Superior temporal gyrus (tissue), 1 donor: ENCODE measurements around the gene ZBTB21.
"Not testable (repeated sequence)": the region's sequence is repeated elsewhere in the genome, so short reads cannot be mapped to it uniquely, and the experiment has no call there.

ENCODE experiments used
- DNase-seq: peaks from one replicate; pipeline ENCODE4 v3.0.0-alpha.2; 2016; ENCODE audit errors: extremely low spot score

Gene ZBTB21

GRCh38 chr21:41952568-41953248 is 57.5 kb downstream of the ZBTB21 start:
- no peak for DNase-seq

- DNase-seq: no peak
Observed at GRCh38 chr21:41951876-41952567, 58.1 kb downstream of the ZBTB21 start.

- DNase-seq: no peak
Observed at GRCh38 chr21:41950941-41951351, 59.2 kb downstream of the ZBTB21 start.

DNA sequence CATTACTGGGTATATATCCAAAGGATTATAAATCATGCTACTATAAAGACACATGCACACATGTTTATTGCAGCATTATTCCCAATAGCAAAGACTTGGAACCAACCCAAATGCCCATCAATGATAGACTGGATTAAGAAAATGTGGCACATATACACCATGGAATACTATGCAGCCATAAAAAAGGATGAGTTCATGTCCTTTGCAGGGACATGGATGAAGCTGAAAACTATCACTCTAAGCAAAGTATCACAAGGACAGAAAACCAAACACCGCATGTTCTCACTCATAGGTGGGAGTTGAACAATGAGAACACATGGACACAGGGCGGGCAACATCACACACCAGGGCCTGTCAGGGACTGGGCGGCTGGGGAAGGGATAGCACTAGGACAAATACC is 60.5 kb downstream of the ZBTB21 start:
- not testable (repeated sequence) for DNase-seq

GRCh38 chr21:41948901-41949300 is 61.3 kb downstream of the ZBTB21 start:
- DNase-seq: no peak

DNA sequence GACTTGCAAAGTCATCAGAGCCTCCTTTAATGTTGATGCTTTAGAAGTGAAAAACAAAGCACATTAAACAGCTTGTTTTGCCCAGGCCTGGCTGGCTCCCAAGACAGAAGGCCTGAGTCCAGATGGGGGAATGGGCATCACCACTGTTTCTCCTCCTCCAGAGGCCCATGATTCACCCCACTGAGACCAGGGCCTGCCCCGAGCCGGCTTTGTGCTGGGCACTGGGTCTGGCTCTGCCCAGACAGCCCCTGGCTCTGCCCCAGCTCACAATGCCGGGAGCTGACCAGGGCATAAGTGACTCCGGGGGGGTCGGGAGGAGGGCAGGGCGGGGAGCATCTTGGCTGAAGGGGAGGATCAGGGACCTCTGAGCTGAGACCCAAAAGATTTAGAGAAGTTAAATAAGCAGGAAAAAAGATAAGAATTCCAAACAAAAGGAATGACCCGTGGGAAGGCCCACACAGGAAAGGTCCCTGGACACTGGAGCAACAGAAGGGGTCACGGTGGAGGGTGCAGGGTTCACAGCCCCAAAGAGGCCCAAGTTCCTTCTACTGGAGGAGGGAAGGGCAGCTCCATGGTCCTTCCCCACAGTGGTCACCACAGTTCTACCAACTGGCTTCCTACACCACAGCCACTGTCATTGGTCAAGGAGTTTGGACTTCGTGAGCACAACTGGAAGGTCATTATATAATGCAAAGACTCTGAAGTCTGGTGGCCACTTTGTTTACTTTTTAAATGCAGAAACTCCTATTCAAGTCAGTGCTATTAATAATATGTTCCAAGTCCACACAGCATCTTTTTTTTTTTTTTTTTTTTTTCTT is 61.9 kb downstream of the ZBTB21 start:
- DNase-seq: peak; percentile 92

DNA sequence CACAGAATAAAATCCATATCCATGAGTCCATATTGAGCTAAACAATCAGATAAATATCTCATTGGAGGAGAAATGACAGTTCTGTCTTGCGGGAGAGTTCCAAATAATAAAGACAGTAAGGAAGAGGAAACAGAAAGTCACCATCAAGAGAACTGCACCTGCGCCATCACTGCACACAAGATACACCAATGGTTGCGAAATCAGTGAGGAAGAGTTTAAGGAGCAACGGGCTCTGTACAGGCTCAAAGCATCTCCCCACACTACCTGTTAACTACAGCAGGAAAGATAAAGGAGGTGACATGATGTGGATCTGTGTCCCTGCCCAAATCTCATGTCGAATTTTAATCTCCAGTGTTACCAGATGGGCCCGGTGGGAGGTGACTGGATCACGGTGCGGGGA is 64.2 kb downstream of the ZBTB21 start:
- no peak for DNase-seq

DNA sequence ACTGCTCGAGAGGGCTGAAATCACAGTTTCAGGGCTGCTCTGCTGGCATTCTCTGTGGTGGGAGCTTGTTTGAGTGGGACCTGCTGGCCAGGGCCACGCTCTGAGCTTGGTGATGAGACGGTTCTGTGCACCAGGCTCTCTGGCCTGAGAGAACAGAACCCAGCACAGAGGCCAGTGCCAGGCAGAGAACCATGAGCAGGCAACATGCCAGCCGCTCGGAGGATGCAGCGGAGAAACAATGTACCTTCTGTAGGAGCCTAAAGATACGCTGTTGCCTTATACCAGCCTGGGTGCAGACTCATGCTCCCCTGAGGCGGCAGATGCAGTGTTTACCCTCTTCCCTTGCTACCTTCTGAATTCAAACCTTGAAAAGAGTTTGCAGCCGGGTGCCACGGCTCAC is 66.3 kb downstream of the ZBTB21 start:
- peak; percentile 83 for DNase-seq

- DNase-seq: no peak
Observed at GRCh38 chr21:41942457-41942856, 67.7 kb downstream of the ZBTB21 start.

DNA sequence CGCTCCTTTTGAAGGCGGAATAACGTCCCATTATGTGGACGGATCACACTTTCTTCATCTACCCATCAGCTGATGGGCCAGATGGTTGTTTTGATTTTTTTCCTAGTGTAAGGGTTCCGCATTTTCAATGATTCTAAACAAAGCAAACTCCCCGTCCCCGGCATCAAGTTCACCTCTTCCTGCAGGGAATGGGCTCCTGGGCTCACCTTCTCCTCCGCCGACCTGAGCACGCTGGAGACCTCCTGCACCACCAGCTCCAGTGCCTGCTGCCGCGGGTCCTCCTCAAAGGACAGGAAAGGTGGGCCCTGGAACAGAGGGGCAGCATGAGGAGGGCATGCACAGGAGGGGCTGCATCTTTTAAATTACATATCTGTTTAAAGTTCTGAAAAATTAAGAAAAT is 68.2 kb downstream of the ZBTB21 start:
- no peak for DNase-seq

GRCh38 chr21:41940431-41940830 is 69.7 kb downstream of the ZBTB21 start:
- no peak for DNase-seq

- DNase-seq: no peak
Observed at GRCh38 chr21:41939391-41939790, 70.8 kb downstream of the ZBTB21 start.
